MG63 (cell line): ENCODE results near the gene ZNF580. TPM values are rescaled to one million over a fixed set of nuclear protein-coding genes. Genes with fewer than 3 reads are reported as not detected.

Experiments
- DNase-seq: peaks from one replicate; pipeline ENCODE4 v3.0.0-alpha.2; 2020
- H3K27me3 ChIP-seq: fragments of 250-450 bp; sonication (Bioruptor Pico); 2 replicates; pipeline ENCODE4 v1.5.1; 2020; ENCODE audit warnings: mild to moderate bottlenecking, moderate library complexity
- H3K36me3 ChIP-seq: fragments of 250-450 bp; sonication (Bioruptor Pico); 2 replicates; pipeline ENCODE4 v1.5.1; 2020; ENCODE audit warnings: mild to moderate bottlenecking, moderate library complexity
- H3K4me3 ChIP-seq: fragments of 250-450 bp; sonication (Bioruptor Pico); 2 replicates; pipeline ENCODE4 v1.5.1; 2020; ENCODE audit warnings: mild to moderate bottlenecking, moderate library complexity
- H3K9me3 ChIP-seq: fragments of 250-450 bp; sonication (Bioruptor Pico); 2 replicates; pipeline ENCODE4 v1.5.1; 2020; ENCODE audit warnings: mild to moderate bottlenecking, moderate library complexity
- total RNA-seq: library from RNA; depleted of rRNA; stranded (reverse); fragments of >200 nt; shearing (Covaris generic); gene quantifications from 2 replicates; pipeline ENCODE4 v1.2.3, GENCODE V29; 2014; ENCODE audit warnings: low replicate concordance

The ZNF580 gene
- total RNA-seq, 1 experiment from 2014 or later: 7.5 TPM

DNA sequence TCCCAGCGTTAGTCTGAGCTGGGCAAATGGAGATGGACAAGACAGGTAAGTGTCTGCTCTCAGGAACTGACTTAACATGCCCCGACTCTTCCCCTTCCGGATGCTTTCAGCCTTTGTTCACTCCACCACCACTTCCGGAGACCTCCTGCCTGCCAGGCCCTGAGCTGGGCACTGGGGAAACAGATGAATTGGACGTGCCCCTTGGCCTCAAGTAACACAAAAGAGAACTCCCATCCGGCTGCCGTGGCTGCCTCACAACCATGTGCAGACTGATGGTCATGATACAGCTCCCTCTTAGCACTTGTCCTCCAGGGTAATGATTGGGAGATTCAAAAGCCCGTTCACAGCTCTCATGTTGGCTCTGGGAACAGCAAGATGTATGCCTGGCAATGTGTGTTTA, 23.4 kb upstream of the ZNF580 start:
- H3K36me3 ChIP-seq: peaks cover 33% of the 10 kb centered on the region
- H3K4me3 ChIP-seq: no peak overlapping the region
- DNase-seq: no peak
- no peaks in the 10 kb centered on the region for H3K9me3 ChIP-seq
- no peaks in the 10 kb centered on the region for H3K27me3 ChIP-seq

DNA sequence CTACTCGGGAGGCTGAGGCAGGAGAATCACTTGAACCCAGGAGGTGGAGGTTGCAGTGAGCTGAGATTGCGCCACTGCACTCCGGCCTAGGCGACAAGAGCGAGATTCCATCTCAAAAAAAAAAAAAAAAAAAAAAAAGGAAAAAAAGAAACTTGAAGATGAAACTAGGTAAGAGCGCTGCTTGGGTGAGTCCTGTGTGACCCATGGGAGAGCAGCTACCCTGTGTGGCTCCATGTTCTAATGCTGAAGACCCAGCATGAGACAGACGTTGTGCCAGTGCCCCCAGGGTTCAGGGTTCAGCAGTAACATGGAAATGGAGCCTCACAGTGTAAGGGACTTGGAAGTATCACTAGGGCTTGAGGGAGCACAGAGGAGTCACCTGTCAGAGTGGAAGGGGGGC, 22.4 kb upstream of the ZNF580 start:
- no peak overlapping the region for H3K4me3 ChIP-seq
- H3K36me3 ChIP-seq: peaks cover 30% of the 10 kb centered on the region
- no peaks in the 10 kb centered on the region for H3K27me3 ChIP-seq
- no peaks in the 10 kb centered on the region for H3K9me3 ChIP-seq
- no peak for DNase-seq

DNA sequence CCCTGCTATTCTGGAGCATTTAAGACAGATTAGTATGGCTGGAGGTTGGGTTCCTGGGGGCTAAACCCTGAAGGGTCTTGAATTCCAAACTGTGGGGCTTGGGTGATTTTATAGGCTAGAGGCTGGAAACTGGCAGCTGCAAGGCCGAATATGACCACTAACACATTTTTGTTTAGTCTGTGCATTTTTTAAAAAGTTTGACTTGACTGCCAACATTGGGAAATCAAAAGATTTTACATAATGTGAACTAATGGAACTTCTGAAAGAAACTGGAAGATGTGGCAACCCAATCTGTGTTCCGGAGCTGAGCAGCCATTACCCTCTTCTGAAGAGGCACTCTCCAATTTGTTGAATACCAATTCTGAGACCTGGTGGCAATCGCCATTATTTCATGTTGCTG, 21.5 kb upstream of the ZNF580 start:
- Histone ChIP-seq H3K9me3 (no peaks in the 10 kb centered on the region), H3K4me3 (no peak overlapping the region), H3K36me3 (peaks cover 30% of the 10 kb centered on the region), H3K27me3 (no peaks in the 10 kb centered on the region)
- DNase-seq: no peak

DNA sequence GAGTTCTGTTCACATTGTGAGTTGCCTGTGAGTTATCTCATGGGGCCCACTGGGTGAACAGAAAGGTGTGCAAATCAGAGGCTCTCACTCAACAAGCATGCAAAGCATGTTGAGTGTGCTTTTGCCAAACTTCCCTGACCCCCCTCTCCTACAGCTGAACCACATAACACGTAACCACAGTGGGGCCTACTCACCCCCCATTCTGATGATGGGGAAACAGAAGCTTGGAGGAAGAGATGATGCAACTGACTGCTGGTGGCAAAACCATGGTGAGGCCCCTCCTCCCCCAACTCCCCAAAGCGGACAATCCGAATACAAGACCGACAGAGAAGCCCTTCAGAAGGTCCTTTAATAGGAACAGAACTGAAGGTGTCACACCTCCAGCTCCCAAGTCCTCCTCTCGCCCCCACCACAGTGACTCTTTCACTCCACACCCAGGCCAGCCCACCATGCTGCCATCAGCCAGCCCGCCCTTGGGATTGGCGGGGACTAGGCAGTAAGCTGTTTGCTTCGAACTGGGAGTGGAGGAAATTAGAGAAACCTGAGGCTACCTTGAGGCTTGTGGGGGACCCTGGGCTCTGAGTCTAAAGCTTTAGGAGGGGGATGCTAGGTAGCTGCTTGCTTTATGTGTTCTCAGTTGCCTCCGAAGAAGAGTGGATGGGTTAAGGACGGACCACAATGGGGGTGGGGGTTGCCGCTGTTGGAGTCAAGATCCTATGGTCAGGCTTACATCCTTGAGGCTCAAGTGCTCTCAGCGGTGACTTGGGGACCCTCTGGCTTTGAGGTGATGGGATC, 20.2 kb upstream of the ZNF580 start:
- H3K9me3 ChIP-seq: no peaks in the 10 kb centered on the region
- no peaks in the 10 kb centered on the region for H3K27me3 ChIP-seq
- DNase-seq: no peak
- no peak overlapping the region for H3K4me3 ChIP-seq
- H3K36me3 ChIP-seq: peaks cover 27% of the 10 kb centered on the region

DNA sequence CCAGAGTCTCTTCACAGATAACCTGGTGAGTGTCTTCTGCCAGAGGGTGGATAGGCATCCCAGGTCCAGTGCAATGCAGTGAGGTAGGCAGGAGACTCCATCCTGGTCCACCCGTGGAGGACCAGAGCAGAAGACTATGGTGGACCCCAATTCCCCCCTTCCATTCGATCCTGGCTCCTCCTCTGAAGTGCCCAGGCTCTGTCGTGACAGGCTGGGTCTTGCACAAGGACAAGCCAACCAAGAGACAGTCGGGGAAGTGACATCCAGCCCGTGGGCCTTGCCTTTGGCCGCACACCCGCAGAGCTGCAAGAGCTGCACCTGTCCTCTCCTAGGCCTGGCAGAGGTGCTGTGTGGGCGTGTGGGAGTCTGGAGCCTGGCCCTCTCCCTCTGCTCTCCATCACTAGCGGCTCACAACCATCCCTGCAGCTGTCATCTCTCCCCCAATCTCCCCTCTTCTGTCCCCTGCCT, 19.6 kb upstream of the ZNF580 start:
- DNase-seq: no peak
- Histone ChIP-seq H3K36me3 (peaks cover 22% of the 10 kb centered on the region), H3K9me3 (no peaks in the 10 kb centered on the region), H3K27me3 (no peaks in the 10 kb centered on the region), H3K4me3 (no peak overlapping the region)

DNA sequence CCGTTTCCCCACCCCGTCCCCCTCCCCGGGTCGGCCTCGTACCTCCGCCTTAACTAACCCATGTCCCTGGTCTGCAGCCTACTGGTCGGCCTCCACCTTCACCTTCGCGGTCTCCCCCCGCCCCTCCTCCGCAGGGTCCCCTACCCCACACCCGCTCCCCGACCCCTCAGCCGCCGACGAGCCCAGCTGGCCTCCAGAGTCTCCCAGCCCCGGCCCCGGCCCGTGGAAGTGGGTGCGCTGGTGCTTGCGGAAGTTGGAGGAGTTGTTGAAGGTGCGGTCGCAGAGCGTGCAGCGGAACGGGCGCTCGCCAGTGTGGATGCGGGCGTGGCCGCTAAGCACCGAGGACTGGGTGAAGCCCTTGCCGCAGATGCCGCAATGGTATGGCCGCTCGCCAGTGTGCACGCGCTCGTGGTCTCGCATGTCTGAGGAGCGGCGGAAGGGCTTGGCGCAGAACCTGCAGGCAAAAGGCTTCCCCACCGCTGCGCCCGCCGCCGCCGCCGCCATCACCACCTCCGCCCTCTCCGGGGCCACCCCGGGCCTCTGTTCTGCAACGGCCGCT, 19.1 kb upstream of the ZNF580 start:
- Histone ChIP-seq H3K4me3 (no peak overlapping the region), H3K27me3 (no peaks in the 10 kb centered on the region), H3K9me3 (no peaks in the 10 kb centered on the region), H3K36me3 (peaks cover 17% of the 10 kb centered on the region)
- DNase-seq: no peak

DNA sequence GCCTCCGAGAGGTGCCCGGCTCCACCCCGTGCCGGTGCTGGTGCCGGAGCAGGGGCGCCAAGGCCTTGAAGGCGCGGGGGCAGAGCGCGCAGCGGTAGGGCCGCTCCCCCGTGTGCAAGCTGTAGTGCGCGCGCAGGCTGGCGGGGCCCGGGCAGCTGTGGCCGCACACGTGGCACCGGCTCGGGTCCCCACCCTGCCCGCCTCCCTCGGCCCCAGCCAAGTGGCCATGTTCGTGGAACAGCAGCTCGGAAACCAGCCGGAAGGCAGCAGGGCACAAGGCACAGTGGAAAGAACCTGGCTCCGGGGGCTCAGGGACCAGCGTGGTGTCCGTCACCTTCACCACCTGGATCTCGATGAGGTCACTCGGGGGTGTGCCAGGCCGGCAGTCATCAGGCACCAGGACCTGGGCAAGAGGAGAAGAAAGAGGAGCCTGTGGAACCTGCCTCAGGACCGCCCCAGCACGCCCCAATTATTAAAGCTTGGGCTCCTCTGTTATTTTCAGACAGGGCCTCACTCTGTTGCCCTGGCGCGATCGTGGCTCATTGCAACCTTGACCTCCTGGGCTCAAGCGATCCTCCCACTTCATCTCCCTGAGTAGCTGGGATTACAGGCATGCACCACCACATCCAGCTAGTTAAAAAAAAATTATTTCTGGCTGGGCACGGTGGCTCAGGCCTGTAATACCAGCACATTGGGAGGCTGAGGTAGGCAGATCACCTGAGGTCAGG, 18.4 kb upstream of the ZNF580 start:
- no peak overlapping the region for H3K4me3 ChIP-seq
- peaks cover 14% of the 10 kb centered on the region for H3K36me3 ChIP-seq
- no peaks in the 10 kb centered on the region for H3K27me3 ChIP-seq
- no peaks in the 10 kb centered on the region for H3K9me3 ChIP-seq
- DNase-seq: no peak

DNA sequence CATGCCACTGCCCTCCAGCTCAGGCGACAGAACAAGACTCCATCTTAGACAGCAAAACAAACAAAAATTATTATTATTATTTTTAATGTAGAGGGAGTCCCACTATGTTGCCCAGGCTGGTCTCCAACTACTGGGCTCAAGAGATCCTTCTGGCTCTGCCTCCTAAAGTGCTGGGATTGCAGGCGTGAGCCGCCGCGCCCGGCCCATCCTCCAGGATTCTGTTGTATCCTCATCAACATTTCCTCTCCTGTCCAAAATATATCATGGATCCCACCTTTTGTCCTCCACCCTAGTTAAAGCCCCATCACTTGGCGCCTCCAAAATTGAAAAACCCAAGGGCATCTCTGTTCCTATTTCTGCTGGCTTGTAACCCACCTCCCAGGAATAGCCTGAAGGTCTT, 17.7 kb upstream of the ZNF580 start:
- H3K27me3 ChIP-seq: no peaks in the 10 kb centered on the region
- no peak for DNase-seq
- H3K4me3 ChIP-seq: no peak overlapping the region
- no peaks in the 10 kb centered on the region for H3K9me3 ChIP-seq
- H3K36me3 ChIP-seq: peaks cover 7% of the 10 kb centered on the region

DNA sequence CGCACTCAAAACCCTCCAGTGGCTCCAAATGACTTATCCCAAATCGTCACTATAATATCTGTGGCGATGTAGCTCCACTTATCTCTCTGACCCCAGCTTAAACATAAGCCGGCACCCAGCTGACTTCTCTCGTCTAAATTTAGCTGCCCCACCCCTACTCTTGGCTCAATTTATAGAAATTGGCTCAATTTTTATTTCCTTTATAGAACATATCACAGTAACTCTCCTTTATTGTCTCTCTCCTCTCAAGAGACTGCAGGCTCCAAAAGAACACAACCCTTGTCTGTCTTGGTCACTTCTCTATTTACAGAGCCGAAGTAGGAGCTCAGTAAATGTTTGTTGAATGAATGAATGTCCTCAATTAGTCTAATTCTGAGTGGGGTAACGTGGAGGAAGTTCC, 17.2 kb upstream of the ZNF580 start:
- no peaks in the 10 kb centered on the region for H3K9me3 ChIP-seq
- H3K4me3 ChIP-seq: peak overlapping the region; percentile 58
- peaks cover 6% of the 10 kb centered on the region for H3K36me3 ChIP-seq
- no peak for DNase-seq
- no peaks in the 10 kb centered on the region for H3K27me3 ChIP-seq

DNA sequence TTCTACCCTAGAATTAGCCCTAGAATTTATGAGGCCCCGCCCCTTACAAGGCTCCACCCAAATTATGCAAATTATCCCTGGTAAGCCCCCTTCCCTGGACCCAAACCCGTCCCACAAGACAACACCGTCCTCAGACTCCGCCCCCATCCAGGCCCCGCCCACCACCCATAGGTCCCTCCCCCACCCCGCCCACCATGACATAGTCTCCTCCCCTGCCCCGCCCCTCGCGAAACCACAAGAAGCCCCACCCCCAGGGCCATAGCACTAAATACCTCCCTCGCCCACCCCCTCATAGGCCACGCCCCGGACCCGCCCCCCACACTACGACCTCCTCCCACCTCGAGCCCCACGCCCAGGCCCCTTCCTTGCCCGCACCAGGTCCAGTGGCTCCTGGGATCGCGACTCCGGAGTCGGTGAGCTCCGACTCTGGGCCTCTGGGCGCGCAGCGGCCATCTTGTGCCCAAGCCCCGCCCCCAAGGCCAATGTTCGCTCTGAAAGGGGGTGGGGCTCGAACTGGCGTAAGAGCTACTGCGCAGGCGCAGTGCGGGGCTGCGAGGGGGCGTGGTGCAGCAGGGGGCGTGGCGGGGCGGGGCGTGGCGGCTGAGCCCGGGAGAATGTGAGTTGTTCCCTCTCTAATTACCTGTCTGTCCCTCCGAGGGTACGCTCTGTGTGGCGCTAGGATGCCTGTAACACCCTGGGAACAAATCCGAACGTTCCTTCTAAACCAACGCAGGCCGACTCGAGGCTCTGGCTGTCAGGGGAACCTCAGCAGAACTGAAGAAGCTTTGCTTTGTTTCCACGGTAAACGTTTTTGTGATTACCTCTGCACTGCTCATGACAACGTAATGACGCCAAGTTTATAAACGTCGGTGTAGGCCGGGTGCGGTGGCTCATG, 16.4 kb upstream of the ZNF580 start, which contains the start of gene ZNF784:
TSS of gene ZNF784 (minus strand) at position 458 of the 895 bp plus-strand sequence. CDS start at position 453, 5 bp downstream.
- peak; percentile 86 for DNase-seq
- no peaks in the 10 kb centered on the region for H3K27me3 ChIP-seq
- no peaks in the 10 kb centered on the region for H3K9me3 ChIP-seq
- peak within 1 kb of the TSS; percentile 58 for H3K4me3 ChIP-seq
- H3K36me3 ChIP-seq: peaks cover 6% of the 10 kb centered on the region

DNA sequence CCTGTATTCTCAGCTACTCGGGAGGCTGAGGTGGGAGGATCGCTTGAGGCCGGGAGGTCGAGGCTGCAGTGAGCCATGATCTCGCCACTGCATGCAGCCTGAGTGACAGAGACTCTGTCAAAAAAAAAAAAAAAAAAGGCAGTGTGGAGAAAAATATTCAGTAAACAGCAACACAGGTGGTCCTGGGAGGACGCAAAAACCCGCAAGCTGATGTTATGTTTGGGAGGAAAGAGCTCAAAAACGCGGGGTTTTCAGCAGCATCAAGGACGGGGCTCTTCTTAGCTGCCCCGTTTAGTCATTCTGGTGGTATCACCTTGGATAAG, 15.8 kb upstream of the ZNF580 start:
- no peaks in the 10 kb centered on the region for H3K9me3 ChIP-seq
- no peak for DNase-seq
- no peaks in the 10 kb centered on the region for H3K27me3 ChIP-seq
- peaks cover 6% of the 10 kb centered on the region for H3K36me3 ChIP-seq
- peak overlapping the region; percentile 58 for H3K4me3 ChIP-seq

DNA sequence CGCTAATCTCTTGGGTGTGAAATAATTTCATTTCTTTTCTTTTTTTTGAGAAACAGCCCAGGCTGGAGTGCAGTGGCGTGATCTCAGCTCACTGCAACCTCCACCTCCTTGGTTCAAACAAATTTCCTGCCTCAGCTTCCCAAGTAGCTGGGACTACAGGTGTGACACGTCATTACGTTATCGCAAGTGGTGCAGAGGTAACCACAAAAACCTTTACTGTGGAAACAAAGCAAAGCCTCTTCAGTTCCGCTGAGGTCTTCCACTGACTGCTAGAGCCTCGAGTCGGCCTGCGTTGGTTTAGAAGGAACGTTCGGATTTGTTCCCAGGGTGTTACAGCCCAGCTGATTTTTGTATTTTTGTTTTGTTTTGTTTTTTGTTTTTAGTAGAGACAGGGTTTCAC, 14.5 kb upstream of the ZNF580 start:
- Histone ChIP-seq H3K27me3 (no peaks in the 10 kb centered on the region), H3K4me3 (no peak overlapping the region), H3K36me3 (0 out of 2 replicates have a peak, but pooled peaks cover 2% of the 10 kb centered on the region), H3K9me3 (no peaks in the 10 kb centered on the region)
- no peak for DNase-seq

DNA sequence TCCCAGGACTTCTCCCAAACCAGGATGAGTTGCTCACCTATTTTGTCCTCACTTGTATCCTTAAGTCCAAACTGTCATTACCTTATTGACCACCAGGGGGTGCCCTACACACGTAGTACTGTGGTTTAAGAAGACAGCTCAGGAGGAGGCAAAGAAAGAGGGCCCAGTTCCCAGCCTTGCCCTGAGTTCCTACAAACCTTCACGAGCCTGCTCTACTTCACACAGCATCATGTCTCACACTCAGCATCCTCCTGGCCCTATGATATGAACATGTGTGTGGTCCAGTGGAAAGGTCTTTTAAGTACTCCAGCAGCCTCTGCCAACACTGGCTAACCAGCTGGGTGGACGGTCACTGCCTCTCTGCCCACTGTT, 8.4 kb upstream of the ZNF580 start:
- H3K36me3 ChIP-seq: peaks cover 18% of the 10 kb centered on the region
- H3K4me3 ChIP-seq: no peak overlapping the region
- DNase-seq: peak; percentile 79
- H3K27me3 ChIP-seq: no peaks in the 10 kb centered on the region
- no peaks in the 10 kb centered on the region for H3K9me3 ChIP-seq

DNA sequence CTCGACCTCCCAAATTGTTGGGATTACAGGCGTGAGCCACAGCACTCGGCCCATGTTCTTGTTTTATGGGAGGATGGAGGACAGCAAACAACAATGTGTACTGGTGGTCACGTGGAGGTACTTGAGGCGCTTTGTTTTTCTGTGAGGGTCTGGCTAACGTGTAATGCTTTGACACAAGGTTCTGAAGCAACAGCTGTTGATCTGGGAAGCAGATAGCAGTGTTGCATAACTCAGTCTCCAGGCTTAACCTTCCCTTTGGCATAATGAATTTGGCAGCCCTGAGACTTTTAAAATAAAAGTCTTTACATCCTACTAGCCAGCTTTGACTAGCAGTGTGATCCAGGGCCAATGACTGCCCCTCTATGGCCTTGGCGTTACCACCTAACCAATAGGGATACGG, 6.9 kb upstream of the ZNF580 start:
- Histone ChIP-seq H3K27me3 (no peaks in the 10 kb centered on the region), H3K4me3 (peak overlapping the region; percentile 100), H3K9me3 (no peaks in the 10 kb centered on the region), H3K36me3 (peaks cover 30% of the 10 kb centered on the region)
- no peak for DNase-seq

DNA sequence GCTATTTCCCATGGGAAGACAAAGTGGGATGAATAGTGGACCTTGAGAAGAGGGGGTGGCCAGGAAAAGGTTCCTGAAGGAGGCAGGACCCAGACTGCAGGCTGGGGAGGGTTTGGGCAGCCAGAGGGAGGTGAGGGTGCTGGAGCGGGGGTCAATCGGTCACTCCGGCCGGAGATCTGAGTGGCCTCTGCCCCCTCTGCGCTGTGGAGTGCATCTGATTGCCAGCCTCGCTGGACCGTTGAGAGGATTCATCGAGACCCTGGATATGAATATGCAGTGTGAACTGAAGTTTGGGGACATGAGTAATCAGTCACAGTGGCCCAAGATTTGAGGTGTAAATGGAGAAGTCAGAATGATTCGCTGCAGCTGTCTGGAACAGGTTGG, 5.5 kb upstream of the ZNF580 start:
- Histone ChIP-seq H3K9me3 (no peaks in the 10 kb centered on the region), H3K27me3 (no peaks in the 10 kb centered on the region), H3K4me3 (peak overlapping the region; percentile 100), H3K36me3 (peaks cover 35% of the 10 kb centered on the region)
- DNase-seq: no peak

DNA sequence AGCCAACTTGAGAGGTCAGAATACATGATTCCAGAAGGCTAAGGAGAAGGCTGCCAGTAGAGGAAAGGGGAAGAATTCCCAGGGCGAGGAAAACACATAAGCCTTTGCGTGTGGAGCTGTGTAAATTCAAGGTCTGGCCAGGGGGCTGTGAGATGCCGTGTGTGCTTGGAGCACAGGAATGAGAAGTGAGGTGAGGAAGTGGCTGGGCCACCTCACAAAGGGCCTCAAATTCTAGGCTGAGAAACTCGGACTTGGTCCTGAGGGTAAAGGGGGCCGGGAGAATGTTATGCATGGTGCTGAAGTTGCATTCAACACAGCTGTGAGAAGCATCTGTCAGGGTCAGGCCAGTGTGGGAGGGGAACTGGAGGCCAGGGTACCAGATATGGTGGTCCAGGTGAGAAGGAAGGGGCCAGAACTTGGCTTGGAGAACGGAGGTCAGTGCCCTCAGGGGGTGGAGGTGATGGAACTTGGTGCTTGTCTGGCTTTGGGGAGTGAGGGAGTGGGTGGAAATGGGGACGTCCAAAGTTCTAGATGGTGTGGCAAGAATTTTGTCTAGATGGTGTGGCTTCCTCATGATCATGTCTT, 4.9 kb upstream of the ZNF580 start:
- Histone ChIP-seq H3K4me3 (peak overlapping the region; percentile 100), H3K36me3 (peaks cover 35% of the 10 kb centered on the region), H3K9me3 (no peaks in the 10 kb centered on the region), H3K27me3 (no peaks in the 10 kb centered on the region)
- DNase-seq: no peak
